Dermis blood vessel endothelial cell (primary cell): ENCODE results near the gene ANKK1. TPM values are rescaled to one million over a fixed set of nuclear protein-coding genes. Genes with fewer than 3 reads are reported as not detected.

Experiments used
- DNase-seq: peaks from one replicate; pipeline ENCODE4 v3.0.0; 2010
- total RNA-seq: library from RNA; depleted of rRNA; stranded (reverse); fragments of >200 nt; gene quantifications from 2 replicates; pipeline ENCODE4 v1.2.3, GENCODE V29; 2014

The ANKK1 gene
- total RNA-seq, 1 donor from 2014 or later: not detected

GRCh38 chr11:113410414-113411135, 23.0 kb downstream of the ANKK1 start:
- no peak for DNase-seq

GRCh38 chr11:113411536-113411935, 24.0 kb downstream of the ANKK1 start:
- DNase-seq: no peak

GRCh38 chr11:113412675-113413074, 25.1 kb downstream of the ANKK1 start:
- DNase-seq: no peak

- no peak for DNase-seq
These were observed 27.8 kb downstream of the ANKK1 start for GRCh38 chr11:113415343-113415742.

- no peak for DNase-seq
These were observed 29.8 kb downstream of the ANKK1 start for GRCh38 chr11:113417428-113417827.

- DNase-seq: no peak
These were observed 31.9 kb downstream of the ANKK1 start for GRCh38 chr11:113419454-113420003.

- DNase-seq: no peak
These were observed 33.2 kb downstream of the ANKK1 start for GRCh38 chr11:113420808-113421207.

GRCh38 chr11:113426686-113427085, 39.1 kb downstream of the ANKK1 start:
- DNase-seq: no peak

GRCh38 chr11:113431746-113432145, 44.2 kb downstream of the ANKK1 start:
- no peak for DNase-seq

GRCh38 chr11:113435190-113435968, 47.8 kb downstream of the ANKK1 start:
- DNase-seq: no peak

GRCh38 chr11:113436672-113437252, 49.2 kb downstream of the ANKK1 start:
- DNase-seq: no peak

GRCh38 chr11:113440816-113441215, 53.2 kb downstream of the ANKK1 start:
- DNase-seq: no peak

GRCh38 chr11:113444502-113445123, 57.0 kb downstream of the ANKK1 start:
- DNase-seq: no peak

GRCh38 chr11:113446112-113446511, 58.5 kb downstream of the ANKK1 start:
- DNase-seq: no peak

GRCh38 chr11:113446938-113447337, 59.4 kb downstream of the ANKK1 start:
- no peak for DNase-seq

- peak; percentile 1 for DNase-seq
These were observed 60.2 kb downstream of the ANKK1 start for GRCh38 chr11:113447621-113448315.

- no peak for DNase-seq
These were observed 60.7 kb downstream of the ANKK1 start for GRCh38 chr11:113448316-113448677.

- no peak for DNase-seq
These were observed 62.2 kb downstream of the ANKK1 start for GRCh38 chr11:113449743-113450142.
